NCI-H345 treated with DMSO at 0.1 percent for 48 hours (cell line): Measurements from ENCODE around the gene ZNF628.

ENCODE experiments used
- DNase-seq: peaks from one replicate; lab custom pipeline; 2025; ENCODE audit not compliant: unreplicated experiment; lab: John Stamatoyannopoulos, UW

Gene ZNF628

DNA sequence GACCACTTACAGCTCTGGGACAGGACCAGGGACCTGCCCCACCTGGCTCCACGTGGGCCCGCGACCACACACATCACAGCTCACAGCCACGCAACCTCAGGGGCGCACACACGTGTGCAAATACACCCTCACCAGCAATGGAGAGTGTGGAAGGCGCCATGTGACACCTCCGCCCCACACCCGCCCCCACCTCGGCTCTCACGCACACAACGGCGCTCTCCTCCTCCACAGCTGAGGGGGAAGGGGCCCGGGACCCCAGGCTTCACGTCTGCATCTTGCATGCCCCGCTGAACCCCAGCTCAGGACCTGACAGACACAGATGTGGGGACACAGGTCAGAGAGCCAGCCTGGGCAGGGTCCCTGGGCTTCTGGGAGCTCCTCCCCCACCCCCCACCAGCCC, 26.9 kb upstream of the ZNF628 start:
- DNase-seq: no peak

DNA sequence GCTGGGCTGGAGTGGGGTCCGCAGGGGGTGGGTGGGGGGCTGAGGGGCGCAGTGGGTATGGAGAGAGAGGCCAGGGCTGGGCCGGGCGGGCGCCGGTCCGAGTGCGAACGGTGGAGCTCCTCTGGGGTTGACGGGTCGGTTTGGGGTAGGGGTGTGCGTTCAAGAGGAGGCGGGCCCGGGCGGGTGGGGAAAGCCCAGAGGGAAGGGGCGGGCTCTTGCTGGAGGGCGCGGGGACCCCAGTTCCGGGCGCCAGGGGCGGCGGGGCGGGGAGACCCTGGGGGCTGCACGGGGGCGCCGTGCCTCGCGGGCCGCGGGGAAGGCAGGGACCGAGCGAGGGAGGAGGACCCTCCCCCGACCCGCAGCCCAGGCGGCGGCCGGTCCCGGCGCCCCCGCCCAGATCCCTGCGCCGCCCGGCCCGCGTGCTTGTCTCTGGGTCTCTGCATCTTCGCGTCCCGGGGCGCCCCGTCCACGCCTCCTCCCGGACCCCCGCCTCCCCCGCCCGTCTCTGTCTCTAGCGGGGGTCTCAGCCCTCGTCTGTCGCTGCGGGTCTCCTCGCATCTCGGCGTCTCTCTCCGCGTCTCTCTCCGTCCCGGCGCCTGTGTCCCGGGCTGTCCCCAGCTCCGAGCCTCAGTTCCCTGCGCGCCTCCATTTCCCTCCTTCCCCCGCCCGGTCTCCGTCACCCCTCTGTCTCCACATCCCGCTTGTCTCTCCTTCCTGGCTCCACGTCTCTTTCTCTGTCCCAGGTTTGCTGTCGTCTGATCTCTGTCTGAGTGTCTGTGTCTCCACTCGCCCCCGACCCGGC, 25.1 kb upstream of the ZNF628 start:
- DNase-seq: no peak

DNA sequence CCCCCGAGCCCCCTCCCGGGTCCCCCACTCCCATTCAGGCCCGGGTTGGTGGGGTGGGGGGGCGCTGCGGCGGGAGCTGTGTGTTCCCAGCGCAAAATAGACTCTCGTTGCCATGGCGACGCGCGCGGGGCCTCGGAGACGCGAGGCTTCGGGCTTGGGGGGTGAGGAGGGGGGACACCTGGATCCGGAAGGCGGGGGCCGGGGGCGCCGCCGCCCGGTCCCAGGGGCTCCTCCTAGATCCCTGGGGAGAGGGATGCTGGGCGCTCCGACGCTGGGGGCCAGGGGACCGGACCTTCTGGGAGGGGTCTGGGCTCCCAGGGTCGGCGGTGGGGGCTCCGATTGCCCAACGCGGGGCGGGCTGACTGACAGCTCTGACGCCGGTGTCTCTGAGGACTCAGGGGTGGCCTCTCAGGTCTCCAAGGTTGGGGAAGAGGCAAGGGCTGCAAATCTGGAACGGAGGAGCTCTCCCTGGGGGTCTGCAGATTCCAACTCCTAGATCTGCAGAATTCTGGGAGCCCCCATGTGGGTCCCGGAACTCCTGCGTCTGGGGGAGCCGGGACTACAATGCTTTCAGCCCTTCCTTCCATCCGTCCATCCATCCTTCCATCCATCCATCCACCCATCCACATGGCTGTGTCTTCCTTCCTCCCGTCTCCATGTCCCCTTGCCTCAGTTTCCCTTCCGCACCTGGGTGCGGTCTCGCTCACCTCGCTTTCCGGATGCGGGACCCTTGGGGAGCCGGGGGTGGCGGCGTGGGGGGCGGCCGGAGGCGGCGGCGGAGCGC, 24.3 kb upstream of the ZNF628 start:
- DNase-seq: no peak

DNA sequence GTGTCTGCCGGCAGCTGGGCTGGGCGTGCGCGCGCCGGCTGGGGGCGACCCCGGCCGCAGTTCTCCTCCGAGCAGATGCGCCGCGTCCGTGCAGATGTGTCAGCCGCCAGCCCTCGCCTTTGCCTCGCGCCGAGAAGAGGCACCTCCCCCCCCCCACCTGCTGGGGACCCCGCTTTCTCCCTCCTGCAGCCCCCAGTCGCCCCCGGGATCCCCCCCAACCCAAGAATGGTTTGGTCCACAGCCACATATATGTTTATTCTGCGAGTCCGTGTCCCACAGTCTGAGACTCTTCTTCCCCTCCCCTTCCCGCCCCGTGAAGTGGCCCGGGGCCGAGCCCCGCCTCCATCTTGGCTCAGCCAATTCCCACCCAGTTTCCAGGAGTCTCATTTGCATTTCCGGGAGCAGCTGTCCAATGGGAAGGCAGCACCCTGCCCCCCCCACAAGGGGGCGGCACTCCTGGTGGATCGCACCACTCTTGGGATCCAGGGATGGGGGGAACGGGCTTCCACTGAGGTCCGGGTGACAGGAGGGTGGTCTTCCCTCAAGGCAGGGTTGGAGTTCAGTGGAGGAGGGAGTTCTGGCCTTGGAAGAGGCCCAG, 23.6 kb upstream of the ZNF628 start:
- DNase-seq: no peak

DNA sequence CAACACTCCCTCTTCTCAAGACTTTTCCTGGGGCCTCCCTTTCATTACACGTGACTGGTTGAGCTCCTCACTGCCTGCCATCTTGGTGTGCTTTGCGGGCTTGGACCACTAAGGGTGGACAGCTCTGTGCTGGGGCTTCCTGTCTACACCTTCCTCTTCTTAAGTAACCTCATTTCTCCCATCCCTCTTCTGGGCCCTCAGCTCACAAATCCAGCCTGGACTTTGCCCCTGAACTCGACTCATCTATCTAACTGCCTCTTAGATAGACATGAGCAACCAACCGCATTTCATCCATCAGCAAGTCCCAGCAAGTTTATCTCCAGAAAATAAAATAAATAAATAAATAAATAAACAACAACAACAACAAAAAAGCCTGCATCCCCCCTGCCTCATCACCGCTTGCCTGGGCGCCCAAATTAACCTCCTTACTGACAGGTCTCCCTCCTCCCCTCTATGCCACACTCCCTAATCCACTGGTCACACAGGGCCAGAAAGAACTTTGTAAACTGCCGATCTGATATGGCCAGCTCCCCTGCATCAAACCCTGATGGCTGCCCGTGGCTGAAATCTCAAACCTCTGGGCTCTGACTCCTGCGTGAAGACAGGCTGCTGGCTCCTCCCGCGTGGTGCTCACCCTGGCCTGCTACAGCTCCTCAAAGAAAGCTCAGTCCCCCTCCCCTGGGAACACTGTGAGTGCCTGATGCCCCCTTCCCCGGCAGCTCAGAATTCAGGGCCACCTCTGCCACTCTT, 22.7 kb upstream of the ZNF628 start:
- DNase-seq: no peak

DNA sequence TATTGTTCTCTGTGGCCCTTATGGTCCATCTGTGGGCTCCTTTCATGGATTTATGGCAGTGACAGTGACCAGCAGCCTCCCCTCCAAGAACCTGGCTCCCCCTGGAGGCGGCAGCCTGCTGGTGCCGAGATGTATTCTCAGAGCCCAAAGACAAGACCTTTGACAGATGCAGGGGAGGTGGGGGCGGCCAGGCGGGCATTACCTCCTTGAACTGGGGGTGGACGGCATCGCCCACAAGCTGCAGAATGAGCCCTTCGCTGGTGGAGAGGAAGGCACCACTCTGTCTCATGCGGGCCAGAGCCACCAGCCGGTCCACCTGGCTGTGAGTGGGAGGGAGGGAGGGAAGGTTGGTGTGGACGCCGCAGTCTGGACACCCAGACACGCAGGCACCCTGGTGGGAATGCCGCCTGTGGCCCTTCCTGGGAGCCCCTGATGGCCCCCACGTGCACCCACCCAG, 21.6 kb upstream of the ZNF628 start:
- DNase-seq: no peak

DNA sequence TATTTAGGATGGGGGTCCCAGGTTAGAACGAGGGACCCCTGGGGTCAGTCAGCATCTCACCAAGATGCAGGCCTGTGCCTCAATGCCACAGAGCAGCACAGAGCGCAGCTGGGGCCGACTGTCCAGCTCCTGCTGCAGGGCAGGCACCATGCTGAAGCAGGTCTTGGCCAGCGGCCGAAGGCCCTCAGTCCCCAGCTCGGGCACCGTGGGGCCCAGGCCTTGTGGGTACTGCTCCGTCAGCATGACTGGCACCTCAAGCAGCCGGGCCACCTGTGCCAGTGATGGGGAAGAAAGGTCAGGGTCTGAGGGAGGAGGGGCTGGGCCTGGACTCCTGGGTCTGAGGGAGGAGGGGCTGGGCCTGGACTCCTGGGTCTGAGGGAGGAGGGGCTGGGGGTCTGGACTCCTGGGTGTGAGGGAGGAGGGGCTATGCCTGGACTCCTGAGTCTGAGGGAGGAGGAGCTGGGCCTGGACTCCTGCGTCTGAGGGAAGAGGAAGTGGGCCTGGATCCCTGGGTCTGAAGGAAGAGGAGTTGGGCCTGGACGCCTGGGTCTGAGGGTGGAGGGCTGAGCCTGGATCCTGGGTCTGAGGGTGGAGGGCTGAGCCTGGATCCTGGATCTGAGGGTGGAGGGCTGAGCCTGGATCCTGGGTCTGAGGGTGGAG, 20.7 kb upstream of the ZNF628 start:
- DNase-seq: no peak

DNA sequence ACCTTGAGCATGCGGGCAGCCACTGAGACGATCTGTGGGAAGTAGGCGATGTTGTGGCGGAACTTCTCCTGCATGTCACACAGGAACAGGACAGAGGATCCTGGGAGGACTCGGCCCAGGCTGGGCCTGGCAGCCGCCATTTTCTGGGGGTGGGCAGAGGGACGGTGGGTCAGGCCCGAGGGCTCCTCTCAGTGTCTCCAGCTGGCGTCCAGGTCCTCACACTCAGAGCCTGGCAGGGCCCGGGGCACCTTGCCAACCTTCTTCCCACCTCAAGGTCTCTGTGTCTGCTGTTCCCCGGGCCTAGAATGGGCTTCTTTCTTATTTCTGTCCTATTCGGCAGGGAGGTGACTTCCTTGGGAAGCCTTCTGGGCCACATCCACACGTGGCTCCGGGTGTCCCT, 20.1 kb upstream of the ZNF628 start:
- DNase-seq: no peak

DNA sequence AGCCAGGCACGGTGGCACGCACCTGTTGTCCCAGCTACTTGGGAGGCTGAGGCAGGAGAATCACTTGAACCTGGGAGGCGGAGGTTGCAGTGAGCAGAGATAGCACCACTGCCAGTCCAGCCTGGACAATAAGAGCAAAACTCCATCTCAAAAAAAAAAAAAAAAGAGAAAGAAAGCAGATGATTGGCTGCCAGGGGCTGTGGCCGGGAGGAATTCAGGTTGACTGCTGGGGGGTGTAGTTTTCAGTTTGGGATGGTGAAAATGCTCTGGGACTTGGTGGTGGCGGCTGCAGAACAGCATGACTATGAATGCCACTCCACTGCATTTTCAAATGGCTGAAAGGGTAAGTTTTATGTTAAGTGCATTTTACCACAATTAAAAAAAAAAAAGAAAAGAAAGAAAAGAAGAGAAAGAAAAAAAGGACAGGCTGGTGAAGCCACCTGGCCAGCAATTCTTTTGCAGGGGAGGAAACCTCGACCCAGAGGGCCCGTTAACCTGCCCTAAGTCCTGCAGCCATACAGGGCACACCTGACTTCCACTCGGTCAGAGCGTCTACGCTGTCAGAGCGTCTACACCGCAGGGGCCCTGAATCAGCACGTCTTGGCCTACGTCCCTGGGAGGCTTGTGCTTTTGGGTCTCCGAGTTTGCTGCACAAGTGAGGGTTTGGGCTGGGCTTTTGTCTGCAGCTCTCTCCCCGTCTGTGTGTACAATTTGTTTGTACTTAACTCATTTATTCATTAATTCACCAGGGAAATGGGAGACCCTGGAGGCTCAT, 18.5 kb upstream of the ZNF628 start:
- no peak for DNase-seq

DNA sequence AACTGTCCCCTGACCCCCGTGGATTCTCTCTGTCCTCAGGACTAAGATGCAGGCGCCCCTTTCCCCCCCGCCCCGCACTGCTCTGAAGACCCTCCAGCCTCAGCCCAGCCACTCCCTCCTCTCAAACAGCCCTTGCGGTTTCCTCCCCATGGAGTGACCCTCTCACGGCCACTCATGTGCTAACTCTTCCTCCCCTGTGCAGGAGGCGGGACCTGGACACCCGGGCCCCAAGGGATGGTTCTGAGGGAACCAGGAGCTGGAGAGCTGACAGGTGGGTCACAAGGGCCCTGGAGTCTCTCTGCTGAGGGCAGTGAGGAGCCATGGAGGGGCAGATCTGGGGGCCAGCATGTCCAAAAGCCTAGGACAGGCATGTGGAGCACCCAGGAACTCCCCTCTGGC, 16.9 kb upstream of the ZNF628 start:
- no peak for DNase-seq

DNA sequence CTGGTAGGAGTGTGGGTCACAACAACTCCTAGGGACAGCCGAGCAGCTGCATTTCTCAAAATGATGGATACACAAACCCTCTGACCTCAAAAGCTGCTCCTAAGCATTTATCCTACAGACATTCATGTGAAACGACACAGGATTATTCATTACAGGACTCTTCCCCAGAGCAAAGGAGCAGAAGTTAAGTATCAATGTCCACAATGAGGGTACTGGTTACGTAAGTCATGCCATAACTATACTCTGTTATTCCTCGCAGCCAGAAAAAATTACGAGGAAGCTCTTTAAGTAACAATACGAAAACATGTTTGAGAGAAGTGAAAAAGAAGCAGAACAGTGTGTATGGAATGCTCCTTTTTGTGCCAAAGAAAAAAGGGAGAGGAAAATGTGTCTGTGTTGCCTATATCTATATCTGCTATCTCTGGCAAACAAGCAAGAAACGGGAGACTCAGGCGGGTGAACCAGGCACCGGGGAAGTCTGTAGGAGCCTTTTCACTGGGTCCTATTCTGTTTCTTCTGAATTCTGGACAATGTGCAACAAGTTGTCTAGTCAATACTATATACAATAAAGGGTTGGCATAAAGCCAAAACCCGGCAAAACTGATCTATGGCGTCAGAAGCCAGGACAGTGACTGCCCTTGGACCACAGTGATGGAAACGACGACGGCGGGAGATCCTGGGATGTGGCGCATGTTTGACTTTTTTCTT, 16.3 kb upstream of the ZNF628 start:
- no peak for DNase-seq

DNA sequence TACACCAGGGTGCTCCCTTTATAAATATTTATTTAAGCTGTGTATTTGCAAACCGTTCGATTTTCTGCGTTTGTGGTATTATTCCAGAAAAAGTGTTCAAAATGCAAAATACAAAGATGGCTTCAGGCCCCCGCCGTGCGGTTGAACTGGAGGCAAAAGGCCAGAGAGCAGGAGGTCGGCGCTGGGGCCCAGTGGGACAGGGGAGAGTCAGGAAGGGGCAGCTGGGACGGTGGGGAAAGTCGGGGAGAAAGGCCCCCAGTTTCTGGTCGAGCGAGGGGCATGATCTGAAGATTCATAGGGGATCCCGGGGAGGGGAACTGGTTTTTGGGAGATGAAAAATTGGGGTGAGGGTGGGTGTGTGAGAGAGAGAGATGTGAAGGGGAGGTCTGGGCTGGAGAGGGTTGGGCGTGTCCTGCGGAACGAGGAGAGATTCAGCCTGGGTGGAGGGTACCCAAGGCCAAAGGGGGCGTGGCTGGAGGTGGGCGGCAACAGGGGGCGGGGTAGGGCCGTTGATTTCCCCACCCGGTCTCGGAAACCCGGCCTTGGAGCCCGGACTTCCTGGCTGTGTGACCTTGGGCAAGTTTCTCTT, 15.7 kb upstream of the ZNF628 start:
- DNase-seq: no peak

DNA sequence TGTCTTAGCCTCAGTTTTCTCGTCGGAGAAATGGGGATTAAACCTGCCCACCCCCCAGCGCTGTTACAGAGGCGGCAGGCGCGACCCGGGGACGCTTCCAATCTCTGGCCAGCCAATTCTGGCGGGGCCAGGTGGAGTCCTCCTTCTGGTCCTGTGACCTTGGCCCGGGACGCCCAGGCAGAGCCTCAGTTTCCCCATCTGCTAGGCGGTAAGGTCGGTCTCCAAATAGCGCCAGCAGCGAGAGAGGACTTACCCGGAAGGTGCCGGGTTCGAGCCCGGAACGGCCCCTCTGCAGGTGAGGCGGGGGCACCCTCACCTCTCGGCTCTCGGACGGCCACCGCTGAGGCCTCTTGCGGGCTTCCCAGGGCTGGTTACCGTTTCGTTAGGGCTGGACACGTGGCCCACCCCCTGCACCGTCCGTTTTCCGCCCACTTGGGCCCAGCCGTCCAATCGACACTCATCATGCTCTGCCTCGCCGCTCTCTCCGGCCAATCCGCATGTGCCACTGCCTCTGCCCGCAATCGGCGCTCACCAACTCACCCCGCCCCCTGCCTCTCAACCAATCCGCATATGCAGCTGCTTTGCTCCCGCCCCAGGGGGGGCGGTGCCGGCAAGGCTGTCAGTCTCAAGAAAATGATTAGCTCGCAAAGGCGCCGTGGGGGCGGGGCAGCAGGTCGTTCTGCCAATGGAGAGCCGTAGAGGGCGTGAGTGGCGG, 15.0 kb upstream of the ZNF628 start, which contains the start of gene ISOC2:
Gene ISOC2, minus strand, starts transcription at position 384 of the 715 bp plus-strand sequence. CDS start 5,156 bp downstream, outside the sequence.
- DNase-seq: peak; percentile 93

DNA sequence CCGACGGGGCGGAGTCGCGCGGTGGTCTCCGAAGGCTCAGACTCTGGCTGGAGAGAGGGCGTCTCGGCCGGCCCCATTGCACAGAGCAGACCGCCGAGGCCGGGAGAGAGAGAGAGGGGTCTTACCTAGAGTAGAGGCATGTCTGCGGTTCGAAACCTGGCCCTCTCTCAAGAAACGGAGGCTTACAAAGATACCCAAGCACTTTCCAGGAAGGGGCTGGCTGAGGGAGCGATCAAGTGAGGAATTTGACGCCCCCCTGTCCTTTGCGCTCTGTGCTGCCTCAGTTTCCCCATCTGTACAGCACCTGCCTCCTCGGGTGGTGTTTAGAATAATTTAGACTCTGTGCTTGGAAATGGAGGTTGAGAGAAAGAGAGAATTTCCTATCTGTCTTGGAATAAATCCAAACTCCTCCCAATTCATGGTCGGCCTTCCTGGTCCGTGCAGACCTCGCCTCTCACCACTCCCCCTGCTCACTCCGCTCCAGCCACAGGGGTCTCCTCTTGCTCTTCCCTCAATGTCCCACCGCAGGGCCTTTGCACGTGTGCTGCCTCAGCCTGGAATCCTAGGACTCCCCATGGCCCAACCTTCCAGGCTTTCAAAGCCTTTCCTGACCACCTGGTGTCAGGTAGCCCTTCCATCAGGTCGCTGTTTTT, 14.3 kb upstream of the ZNF628 start:
- no peak for DNase-seq

DNA sequence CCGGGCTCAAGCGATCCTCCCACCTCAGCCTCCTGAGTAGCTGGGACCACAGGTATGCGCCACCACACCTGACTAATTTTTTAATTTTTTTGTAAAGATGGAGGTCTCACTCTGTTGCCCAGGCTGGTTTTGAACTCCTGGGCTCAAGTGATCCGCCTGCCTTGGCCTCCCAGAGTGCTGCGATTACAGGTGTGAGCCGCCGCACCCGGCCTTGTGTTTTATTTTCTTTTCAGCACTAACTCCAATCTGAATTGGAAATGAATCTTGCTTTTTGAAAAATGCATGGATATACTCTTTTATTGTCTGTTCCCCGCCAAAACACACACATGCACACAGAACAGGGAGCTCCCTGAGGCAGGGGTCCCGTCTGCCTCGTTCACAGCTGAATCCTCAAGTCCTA, 13.7 kb upstream of the ZNF628 start:
- DNase-seq: no peak

DNA sequence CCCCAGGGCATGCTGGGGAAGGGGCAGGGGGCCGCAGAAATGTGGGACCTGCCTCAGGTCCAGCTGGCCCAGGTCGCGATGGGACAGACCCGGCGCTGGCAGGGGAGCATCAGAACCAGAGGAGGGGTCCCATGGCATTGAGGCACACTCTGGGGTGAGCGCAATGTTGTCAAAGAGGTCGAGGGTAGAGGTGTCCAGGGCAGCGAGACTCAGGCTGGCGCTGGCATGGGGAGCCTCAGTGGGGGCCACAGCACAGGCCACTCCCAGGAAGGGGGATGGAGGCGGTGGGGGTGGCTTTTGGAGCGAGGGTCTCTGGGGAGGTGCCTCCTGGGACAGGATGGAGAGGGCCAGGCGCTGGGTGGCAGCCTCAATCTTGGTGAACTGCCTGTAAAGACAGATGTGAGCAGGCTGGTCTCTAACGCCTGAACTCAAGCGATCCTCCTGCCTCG, 12.8 kb upstream of the ZNF628 start:
- DNase-seq: no peak

DNA sequence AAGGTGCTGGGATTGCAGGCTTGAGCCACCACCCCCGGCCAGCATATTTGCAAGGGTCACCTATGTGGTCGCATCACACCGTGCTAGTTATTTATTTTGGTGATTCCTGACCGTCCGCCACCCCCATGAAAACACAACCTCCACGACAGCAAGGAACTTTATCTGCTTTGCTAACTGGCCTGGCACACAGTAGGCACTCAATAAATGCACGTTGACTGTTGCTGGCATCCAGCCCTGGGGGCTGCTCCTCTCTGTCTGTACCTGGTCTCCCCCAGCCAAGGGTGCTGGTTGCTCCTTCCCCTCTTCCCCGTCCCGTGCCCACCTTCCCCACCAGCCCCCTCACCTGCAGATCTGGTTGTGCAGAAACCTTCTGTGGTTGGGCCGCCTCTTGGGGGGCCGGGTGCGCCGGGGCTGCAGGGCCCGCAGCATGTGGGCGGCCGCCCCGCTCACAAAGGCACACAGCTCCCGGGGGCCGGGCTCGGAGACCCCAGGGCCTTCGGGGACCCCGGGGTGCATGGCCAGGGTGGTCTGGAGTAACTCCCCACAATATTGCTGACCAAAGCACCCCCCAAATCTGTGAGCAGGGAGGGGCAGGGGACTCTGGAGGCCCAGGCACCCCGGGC, 12.3 kb upstream of the ZNF628 start:
- no peak for DNase-seq
